Measurements from ENCODE around the gene LY9.

Gene LY9

GRCh38 chr1:160795951-160796383, at the start of gene LY9:
Gene LY9 (plus strand): TSS chr1:160796174. CDS start chr1:160796188, 14 bp downstream.
- peak; percentile 58 for DNase-seq (ENCODE audit: low read depth)

GRCh38 chr1:160746836-160747500, 49.0 kb upstream of the LY9 start:
- DNase-seq (ENCODE audit: low read depth) = no peak

GRCh38 chr1:160747717-160748116, 48.3 kb upstream of the LY9 start:
- DNase-seq (ENCODE audit: low read depth) = no peak

GRCh38 chr1:160748181-160748877, 47.6 kb upstream of the LY9 start:
- no peak for DNase-seq (ENCODE audit: low read depth)

- no peak for DNase-seq (ENCODE audit: low read depth)
These were observed 47.1 kb upstream of the LY9 start for GRCh38 chr1:160748878-160749269.

- no peak for DNase-seq (ENCODE audit: low read depth)
These were observed 45.4 kb upstream of the LY9 start for GRCh38 chr1:160750608-160751007.

- DNase-seq (ENCODE audit: low read depth) = no peak
These were observed 43.6 kb upstream of the LY9 start for GRCh38 chr1:160752406-160752805.

GRCh38 chr1:160752924-160753323, 43.0 kb upstream of the LY9 start:
- DNase-seq (ENCODE audit: low read depth) = no peak

- no peak for DNase-seq (ENCODE audit: low read depth)
These were observed 42.4 kb upstream of the LY9 start for GRCh38 chr1:160753594-160753993.

GRCh38 chr1:160755461-160755860, 40.5 kb upstream of the LY9 start:
- no peak for DNase-seq (ENCODE audit: low read depth)

- DNase-seq (ENCODE audit: low read depth) = no peak
These were observed 39.8 kb upstream of the LY9 start for GRCh38 chr1:160755911-160756848.

GRCh38 chr1:160756849-160757201, 39.1 kb upstream of the LY9 start:
- no peak for DNase-seq (ENCODE audit: low read depth)

GRCh38 chr1:160758521-160758920, 37.5 kb upstream of the LY9 start:
- no peak for DNase-seq (ENCODE audit: low read depth)

- DNase-seq (ENCODE audit: low read depth) = no peak
These were observed 36.2 kb upstream of the LY9 start for GRCh38 chr1:160759740-160760139.

- no peak for DNase-seq (ENCODE audit: low read depth)
These were observed 34.9 kb upstream of the LY9 start for GRCh38 chr1:160761046-160761445.

GRCh38 chr1:160761886-160762285, 34.1 kb upstream of the LY9 start:
- DNase-seq (ENCODE audit: low read depth) = no peak

GRCh38 chr1:160763993-160764392, 32.0 kb upstream of the LY9 start:
- DNase-seq (ENCODE audit: low read depth) = no peak

GRCh38 chr1:160767395-160768294, 28.3 kb upstream of the LY9 start:
- DNase-seq (ENCODE audit: low read depth) = no peak

- DNase-seq (ENCODE audit: low read depth) = peak; percentile 69
These were observed 27.7 kb upstream of the LY9 start for GRCh38 chr1:160768295-160768657.

GRCh38 chr1:160772331-160772730, 23.6 kb upstream of the LY9 start:
- DNase-seq (ENCODE audit: low read depth) = no peak

GRCh38 chr1:160773093-160773492, 22.9 kb upstream of the LY9 start:
- DNase-seq (ENCODE audit: low read depth) = no peak

All from stimulated activated CD8-positive, alpha-beta memory T cell treated with anti-CD3 and anti-CD28 coated beads, Interleukin-12 subunit alpha, Interleukin-12 subunit beta, amount 100 ng/mL, for 4 hours (primary cell).